Activated CD4-positive, alpha-beta T cell treated with anti-CD3 and anti-CD28 coated beads, Interleukin-2, Interleukin-6, amounts not matched to agents 100 ng/mL and 50 ng/mL, durations not matched to agents 16 hours and 8 hours (primary cell): Measurements from ENCODE around the gene FOXJ1.

Experiments
- DNase-seq: peaks from one replicate; pipeline ENCODE4 v3.0.0-alpha.2; 2020

Gene FOXJ1

GRCh38 chr17:76140661-76141211 lies 309 bp downstream of the FOXJ1 start:
- no peak for DNase-seq

- no peak for DNase-seq
These were observed 1.0 kb downstream of the FOXJ1 start for GRCh38 chr17:76139801-76140660.

GRCh38 chr17:76138896-76139752 lies 1.9 kb downstream of the FOXJ1 start:
- no peak for DNase-seq

- no peak for DNase-seq
These were observed 2.7 kb downstream of the FOXJ1 start for GRCh38 chr17:76138234-76138895.

- no peak for DNase-seq
These were observed 3.5 kb downstream of the FOXJ1 start for GRCh38 chr17:76137351-76138233.

GRCh38 chr17:76137001-76137350 lies 4.1 kb downstream of the FOXJ1 start:
- no peak for DNase-seq

GRCh38 chr17:76136276-76137000 lies 4.6 kb downstream of the FOXJ1 start:
- DNase-seq: no peak

GRCh38 chr17:76135810-76136188 lies 5.2 kb downstream of the FOXJ1 start:
- DNase-seq: no peak

GRCh38 chr17:76134911-76135809 lies 5.9 kb downstream of the FOXJ1 start:
- no peak for DNase-seq

- no peak for DNase-seq
These were observed 8.3 kb downstream of the FOXJ1 start for GRCh38 chr17:76132574-76133338.

GRCh38 chr17:76131692-76132573 lies 9.1 kb downstream of the FOXJ1 start:
- no peak for DNase-seq

- DNase-seq: no peak
These were observed 9.9 kb downstream of the FOXJ1 start for GRCh38 chr17:76131051-76131691.

- no peak for DNase-seq
These were observed 10.6 kb downstream of the FOXJ1 start for GRCh38 chr17:76130473-76130872.

- no peak for DNase-seq
These were observed 15.1 kb downstream of the FOXJ1 start for GRCh38 chr17:76125922-76126321.

GRCh38 chr17:76125391-76125675 lies 15.7 kb downstream of the FOXJ1 start:
- DNase-seq: no peak

GRCh38 chr17:76124582-76125390 lies 16.3 kb downstream of the FOXJ1 start:
- peak; percentile 25 for DNase-seq
